ENCODE data around the gene HOXD13. TPM values are rescaled to one million over a fixed set of nuclear protein-coding genes. Genes with fewer than 3 reads are reported as not detected.

The HOXD13 gene
- total and polyA plus RNA-seq, 2 experiments from 2014 or later: not detected

DNA sequence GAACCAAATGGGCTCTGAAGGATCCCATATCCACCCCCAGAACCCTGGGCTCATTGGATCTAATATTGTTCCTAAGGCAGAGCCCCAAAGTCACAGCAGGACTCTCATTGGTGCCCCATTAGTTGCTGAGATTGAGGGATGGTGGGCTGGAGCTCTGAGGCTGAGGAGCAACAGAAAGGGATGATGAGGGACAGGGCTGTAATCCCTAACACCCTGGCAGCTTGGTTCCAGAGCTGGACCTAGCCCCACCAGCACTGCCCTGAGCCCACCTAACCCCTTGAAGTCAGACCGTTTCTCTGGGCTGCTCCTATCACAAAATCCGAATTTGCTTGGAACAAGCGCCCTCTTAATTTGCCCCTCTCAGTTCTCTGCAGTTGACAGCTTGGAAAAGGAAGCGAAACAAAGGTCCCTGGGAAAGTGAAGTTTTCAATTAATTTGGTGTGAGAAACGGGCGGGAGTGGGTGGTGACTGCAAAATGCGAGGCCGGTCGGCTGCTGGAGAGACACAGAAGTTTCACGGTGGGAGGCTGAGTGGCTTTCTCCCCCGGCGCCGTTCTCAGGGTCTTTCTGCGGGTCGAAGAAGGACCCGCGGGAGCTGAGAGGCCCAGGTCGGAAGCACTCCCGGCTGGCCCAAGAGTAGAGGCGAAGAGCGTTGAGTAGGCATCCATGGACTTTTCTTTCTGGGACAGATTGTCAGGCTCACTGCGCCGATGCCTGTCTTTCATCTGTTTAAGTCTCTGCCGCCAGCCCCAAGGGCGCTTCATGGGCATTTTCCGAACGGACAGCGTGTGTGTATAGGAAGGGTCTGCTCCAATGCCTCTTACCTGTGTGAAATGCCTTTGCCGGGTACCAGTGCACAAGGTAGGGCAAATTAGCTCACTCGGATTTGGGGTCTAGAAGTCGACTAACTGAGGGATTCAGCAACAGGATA is 927 bp upstream of the HOXD13 start:
- Histone ChIP-seq H3K79me2 (replicated peaks; ENCODE audit: insufficient read depth) (no peaks in the 10 kb centered on the region), H3F3A (replicated peaks; ENCODE audit: low read depth) (peaks cover 51% of the 10 kb centered on the region), H4K20me1 (replicated peaks; ENCODE audit: insufficient read depth) (peaks cover 38% of the 10 kb centered on the region), H3K9me2 (ENCODE audit: insufficient read depth) (no peaks in the 10 kb centered on the region), H3K4me3 (peak overlapping the region; percentile 42; the same call in 1 of the 2 replicates), H3K27ac (ENCODE audit: low read depth) (no peak overlapping the region), H3K4me1 (ENCODE audit: insufficient read depth) (peaks cover 56% of the 10 kb centered on the region), H3K27me3 (ENCODE audit: insufficient read depth) (peaks cover 99% of the 10 kb centered on the region), H3K4me2 (peak overlapping the region; percentile 35), H3K36me3 (ENCODE audit: insufficient read depth) (no peaks in the 10 kb centered on the region), H2AFZ (no peak overlapping the region)
- DNase-seq (ENCODE audit: low spot score) (peak; percentile 45), ATAC-seq (peak; percentile 1; the same call in 2 of the 3 replicates)
- no peak overlapping the region for H3K27ac Mint-ChIP-seq
- no peaks in the 10 kb centered on the region; the same call in 2 of the 3 replicates for H3K36me3 Mint-ChIP-seq (ENCODE audit: low read depth)
- H3K4me3 Mint-ChIP-seq: peak overlapping the region; percentile 37
- TF ChIP-seq, protein P1, sequence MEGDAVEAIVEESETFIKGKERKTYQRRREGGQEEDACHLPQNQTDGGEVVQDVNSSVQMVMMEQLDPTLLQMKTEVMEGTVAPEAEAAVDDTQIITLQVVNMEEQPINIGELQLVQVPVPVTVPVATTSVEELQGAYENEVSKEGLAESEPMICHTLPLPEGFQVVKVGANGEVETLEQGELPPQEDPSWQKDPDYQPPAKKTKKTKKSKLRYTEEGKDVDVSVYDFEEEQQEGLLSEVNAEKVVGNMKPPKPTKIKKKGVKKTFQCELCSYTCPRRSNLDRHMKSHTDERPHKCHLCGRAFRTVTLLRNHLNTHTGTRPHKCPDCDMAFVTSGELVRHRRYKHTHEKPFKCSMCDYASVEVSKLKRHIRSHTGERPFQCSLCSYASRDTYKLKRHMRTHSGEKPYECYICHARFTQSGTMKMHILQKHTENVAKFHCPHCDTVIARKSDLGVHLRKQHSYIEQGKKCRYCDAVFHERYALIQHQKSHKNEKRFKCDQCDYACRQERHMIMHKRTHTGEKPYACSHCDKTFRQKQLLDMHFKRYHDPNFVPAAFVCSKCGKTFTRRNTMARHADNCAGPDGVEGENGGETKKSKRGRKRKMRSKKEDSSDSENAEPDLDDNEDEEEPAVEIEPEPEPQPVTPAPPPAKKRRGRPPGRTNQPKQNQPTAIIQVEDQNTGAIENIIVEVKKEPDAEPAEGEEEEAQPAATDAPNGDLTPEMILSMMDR (conservative IDR thresholded peaks at IDR 0.05; ENCODE audit: low read depth in 2 of 2): no peak
- TF ChIP-seq EZH2phosphoT487 (IDR thresholded peaks at IDR 0.05; ENCODE audit: unreplicated experiment) (peak; percentile 96), EZH2 (IDR thresholded peaks at IDR 0.05; ENCODE audit: low read depth, unreplicated experiment) (peak; percentile 95)
- peaks cover 28% of the 10 kb centered on the region for H3K4me1 Mint-ChIP-seq
- H3K27me3 Mint-ChIP-seq (ENCODE audit: insufficient read depth, low read depth, poor library complexity): peaks cover 95% of the 10 kb centered on the region
- H3K9me3 Mint-ChIP-seq: peaks cover 7% of the 10 kb centered on the region; the same call in 2 of the 3 replicates

DNA sequence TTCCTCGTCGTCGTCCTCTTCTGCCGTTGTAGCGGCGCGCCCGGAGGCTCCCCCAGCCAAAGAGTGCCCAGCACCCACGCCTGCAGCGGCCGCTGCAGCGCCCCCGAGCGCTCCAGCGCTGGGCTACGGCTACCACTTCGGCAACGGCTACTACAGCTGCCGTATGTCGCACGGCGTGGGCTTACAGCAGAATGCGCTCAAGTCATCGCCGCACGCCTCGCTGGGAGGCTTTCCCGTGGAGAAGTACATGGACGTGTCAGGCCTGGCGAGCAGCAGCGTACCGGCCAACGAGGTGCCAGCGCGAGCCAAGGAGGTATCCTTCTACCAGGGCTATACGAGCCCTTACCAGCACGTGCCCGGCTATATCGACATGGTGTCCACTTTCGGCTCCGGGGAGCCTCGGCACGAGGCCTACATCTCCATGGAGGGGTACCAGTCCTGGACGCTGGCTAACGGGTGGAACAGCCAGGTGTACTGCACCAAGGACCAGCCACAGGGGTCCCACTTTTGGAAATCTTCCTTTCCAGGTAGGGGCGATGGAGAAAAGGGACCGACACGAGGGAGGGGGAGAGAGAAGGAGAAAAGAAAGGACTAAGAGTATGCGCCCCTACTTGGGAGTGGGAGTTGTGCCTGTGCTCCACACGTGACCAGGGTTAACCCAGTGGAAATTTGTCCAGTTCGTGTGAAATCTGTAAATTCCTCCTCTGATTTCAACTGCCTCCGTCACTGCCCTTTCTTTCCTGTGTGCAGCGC is 800 bp downstream of the HOXD13 start:
- Histone ChIP-seq H4K20me1 (replicated peaks; ENCODE audit: insufficient read depth) (peaks cover 33% of the 10 kb centered on the region), H3K27ac (ENCODE audit: low read depth) (no peak overlapping the region), H3K9me2 (ENCODE audit: insufficient read depth) (no peaks in the 10 kb centered on the region), H3K36me3 (ENCODE audit: insufficient read depth) (no peaks in the 10 kb centered on the region), H3K4me2 (peak overlapping the region; percentile 76), H3K4me1 (ENCODE audit: insufficient read depth) (peaks cover 49% of the 10 kb centered on the region), H2AFZ (peak overlapping the region; percentile 38; the same call in 1 of the 2 replicates), H3K27me3 (ENCODE audit: insufficient read depth) (peaks cover 94% of the 10 kb centered on the region), H3K79me2 (replicated peaks; ENCODE audit: insufficient read depth) (no peaks in the 10 kb centered on the region), H3K4me3 (peak overlapping the region; percentile 47), H3F3A (replicated peaks; ENCODE audit: low read depth) (peaks cover 47% of the 10 kb centered on the region)
- TF ChIP-seq EZH2 (IDR thresholded peaks at IDR 0.05; ENCODE audit: low read depth, unreplicated experiment): peak; percentile 73
- peak; percentile 53 for TF ChIP-seq EZH2phosphoT487 (IDR thresholded peaks at IDR 0.05; ENCODE audit: unreplicated experiment)
- TF ChIP-seq, protein P1 (conservative IDR thresholded peaks at IDR 0.05; ENCODE audit: low read depth in 2 of 2): peak in 1 of 2 experiments; percentile 20; a peak in 1 of 4 replicates
- no peak for TF ChIP-seq NANOG (IDR thresholded peaks at IDR 0.05; ENCODE audit: borderline replicate concordance)
- DNase-seq (ENCODE audit: low spot score) (no peak), ATAC-seq (peak; percentile 1; the same call in 1 of the 3 replicates)
- peak overlapping the region; percentile 54 for H3K4me3 Mint-ChIP-seq
- H3K4me1 Mint-ChIP-seq: peaks cover 39% of the 10 kb centered on the region
- H3K27me3 Mint-ChIP-seq (ENCODE audit: insufficient read depth, low read depth, poor library complexity): peaks cover 95% of the 10 kb centered on the region
- H3K36me3 Mint-ChIP-seq (ENCODE audit: low read depth): no peaks in the 10 kb centered on the region; the same call in 2 of the 3 replicates
- H3K9me3 Mint-ChIP-seq: peaks cover 4% of the 10 kb centered on the region; the same call in 2 of the 3 replicates
- H3K27ac Mint-ChIP-seq: no peak overlapping the region
